Liver (tissue), 3 donors: ENCODE measurements around the gene PHIP.

ENCODE experiments used
- ATF3 ChIP-seq: IDR thresholded peaks from 2 replicates; pipeline ENCODE4 v1.6.1; 2016; ENCODE audit warnings: antibody characterized with exemption
- CTCF ChIP-seq: fragments of 150-350 bp; IDR thresholded peaks from 2 replicates; pipeline ENCODE4 v1.5.1; 2017; ENCODE audit warnings: improper control_type of control experiment, low read depth, low read length; ENCODE audit not compliant: missing input control
- FOXA1 ChIP-seq: IDR thresholded peaks from 2 replicates; pipeline ENCODE4 v1.6.1; 2016; ENCODE audit warnings: antibody characterized with exemption
- FOXA2 ChIP-seq: IDR thresholded peaks from 2 replicates; pipeline ENCODE4 v1.6.1; 2016; ENCODE audit warnings: antibody characterized with exemption
- GABPA ChIP-seq, 2 donors: IDR thresholded peaks in 1 of 2; conservative IDR thresholded peaks in 1 of 2; 2 replicates each; pipeline ENCODE4 v1.6.1; 2016; ENCODE audit warnings: antibody characterized with exemption in 2 of 2, mild to moderate bottlenecking in 1 of 2, moderate library complexity in 1 of 2
- JUND ChIP-seq, 2 donors: IDR thresholded peaks; 2 replicates each; pipeline ENCODE4 v1.6.1; 2016; ENCODE audit warnings: antibody characterized with exemption in 2 of 2
- MAX ChIP-seq: IDR thresholded peaks from 2 replicates; pipeline ENCODE4 v1.6.1; 2016; ENCODE audit warnings: antibody characterized with exemption
- NR2F2 ChIP-seq: IDR thresholded peaks from 2 replicates; pipeline ENCODE4 v1.6.1; 2016; ENCODE audit warnings: antibody characterized with exemption
- RAD21 ChIP-seq, 2 donors: IDR thresholded peaks; 2 replicates each; pipeline ENCODE4 v1.6.1; 2016; ENCODE audit warnings: antibody characterized with exemption in 2 of 2, mild to moderate bottlenecking in 2 of 2
- REST ChIP-seq: IDR thresholded peaks from 2 replicates; pipeline ENCODE4 v1.6.1; 2016; ENCODE audit warnings: antibody characterized with exemption, mild to moderate bottlenecking
- SP1 ChIP-seq: IDR thresholded peaks from 2 replicates; pipeline ENCODE4 v1.6.1; 2018; ENCODE audit warnings: antibody characterized with exemption, mild to moderate bottlenecking
- TAF1 ChIP-seq: conservative IDR thresholded peaks from 2 replicates; pipeline ENCODE4 v1.6.1; 2016; ENCODE audit warnings: antibody characterized with exemption, mild to moderate bottlenecking
- YY1 ChIP-seq: IDR thresholded peaks from 2 replicates; pipeline ENCODE4 v1.6.1; 2016; ENCODE audit warnings: antibody characterized with exemption, mild to moderate bottlenecking
- donor health status: healthy.
- donor health status: healthy.

- TF ChIP-seq CTCF (no peak), FOXA2 (no peak), RAD21 (IDR thresholded peaks at IDR 0.05) (no peak), JUND (IDR thresholded peaks at IDR 0.05) (no peak), TAF1 (no peak), FOXA1 (no peak), MAX (no peak), SP1 (no peak), NR2F2 (no peak), REST (no peak), GABPA (IDR thresholded peaks at IDR 0.05 in 1 of 2, conservative IDR thresholded peaks at IDR 0.05 in 1 of 2) (no peak), YY1 (no peak), ATF3 (no peak)
Observed at GRCh38 chr6:78910010-78910409, 168.0 kb downstream of the PHIP start.
